Left renal cortex interstitium (tissue), 4 donors: ENCODE results near the gene ZKSCAN4. TPM values are rescaled to one million over a fixed set of nuclear protein-coding genes. Genes with fewer than 3 reads are reported as not detected.

Experiments
- DNase-seq, 4 donors: peaks; one replicate each; pipeline ENCODE4 v3.0.0-alpha.2; 2013; ENCODE audit warnings: low read depth in 4 of 4, low spot score in 2 of 4, missing footprints in 1 of 4
- polyA plus RNA-seq, 4 donors: library from polyadenylated mRNA; unstranded; fragments of 120-200 nt; gene quantifications; one replicate each; pipeline ENCODE4 v1.2.1, GENCODE V29; 2013; ENCODE audit not compliant: insufficient read length in 4 of 4

ZKSCAN4 gene
- polyA plus RNA-seq = 10 to 100 TPM; 12.1 to 12.9 (median 12.3) TPM

DNA sequence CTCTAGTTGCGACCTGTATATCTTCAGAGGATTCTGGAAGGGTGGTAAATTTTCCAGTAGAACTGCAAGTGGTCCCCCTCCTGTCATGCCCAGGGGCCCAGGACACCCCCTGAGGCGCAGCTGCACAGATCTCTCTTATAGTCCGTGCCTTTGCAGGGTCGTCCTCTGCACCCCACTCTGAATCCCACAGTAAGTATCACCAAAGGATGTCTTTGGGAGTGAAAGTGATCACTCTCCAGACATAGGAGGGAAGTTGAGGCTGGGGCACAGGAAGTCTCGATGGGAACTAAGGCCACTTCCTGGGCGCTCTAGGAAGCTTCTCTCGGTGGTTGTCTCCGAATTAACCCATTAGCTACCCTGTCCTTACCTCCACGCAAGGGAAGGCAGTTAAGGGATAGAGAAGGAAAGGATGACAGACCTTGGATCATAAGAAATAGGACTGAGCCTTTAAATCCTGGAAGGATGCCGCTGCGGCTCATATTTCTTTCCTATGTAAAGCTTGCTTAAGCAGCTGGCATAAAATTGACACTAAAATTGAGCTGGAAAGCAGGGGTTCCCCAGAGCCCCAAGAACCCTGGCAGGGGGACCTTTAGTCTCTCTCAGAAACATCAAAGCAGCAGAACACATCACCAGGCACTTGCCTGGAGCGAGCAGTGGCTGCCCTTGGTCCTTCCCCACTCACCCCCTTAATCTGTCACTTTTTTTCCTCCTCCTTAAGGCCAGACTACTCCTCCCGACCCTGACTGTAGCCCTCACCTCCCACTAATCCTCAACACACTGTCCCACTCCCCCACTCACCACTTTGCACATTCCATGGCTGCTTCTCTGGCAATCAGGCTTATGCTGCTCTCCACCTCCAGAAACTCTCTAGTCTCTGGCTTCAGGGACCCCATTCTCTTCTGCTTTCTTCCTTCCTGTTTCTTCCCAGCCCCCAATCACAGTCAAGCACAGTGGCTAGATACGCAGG, at the start of gene ZKSCAN4:
TSS of gene ZKSCAN4 (minus strand) at position 261 of the 967 bp plus-strand sequence. CDS start 289 bp downstream, outside the sequence.
- DNase-seq = peak; percentile 80 to 89 (median 81)

DNA sequence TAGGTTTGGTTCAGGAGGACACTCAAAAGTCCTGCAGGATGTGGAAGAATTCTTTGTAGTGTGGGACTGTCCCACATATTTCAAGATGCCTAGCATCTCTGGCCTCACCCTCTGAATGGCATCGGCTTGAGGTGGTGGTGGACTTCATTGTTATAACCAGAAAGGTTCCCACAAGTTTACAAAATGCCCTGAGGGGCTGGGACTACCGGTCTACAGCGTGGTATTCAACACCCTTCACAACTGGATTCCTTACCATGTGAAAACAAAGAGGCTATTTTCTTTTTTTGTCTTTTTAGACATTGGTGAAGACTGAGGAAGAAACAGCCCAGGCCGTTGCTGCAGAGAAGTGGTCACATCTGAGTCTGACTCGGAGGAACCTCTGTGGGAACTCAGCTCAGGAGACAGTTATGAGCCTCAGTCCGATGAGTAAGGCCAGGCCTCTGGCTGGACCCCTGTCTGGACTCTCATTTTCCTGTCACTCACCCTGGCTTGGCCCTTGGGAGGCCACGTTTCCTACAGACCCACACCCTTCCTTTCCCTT, 44.5 kb upstream of the ZKSCAN4 start:
- DNase-seq = no peak

DNA sequence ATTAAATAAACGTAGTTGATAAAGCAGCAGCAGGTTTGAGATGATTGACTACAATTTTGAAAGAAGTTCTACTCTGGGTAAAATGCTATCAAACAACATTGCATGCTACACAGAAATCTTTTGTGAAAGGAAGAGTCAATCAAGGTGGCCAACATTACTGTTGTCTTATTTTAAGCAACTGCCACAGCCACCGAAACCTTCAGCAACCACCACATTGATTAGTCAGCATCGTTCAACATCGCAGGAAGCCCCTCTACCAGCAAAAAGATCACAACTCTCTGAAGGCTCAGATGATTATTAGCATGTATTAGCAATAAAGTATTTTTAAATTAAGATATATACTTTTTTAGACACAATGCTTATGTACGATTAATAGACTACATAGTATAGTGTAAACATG, 43.3 kb upstream of the ZKSCAN4 start:
- no peak for DNase-seq

DNA sequence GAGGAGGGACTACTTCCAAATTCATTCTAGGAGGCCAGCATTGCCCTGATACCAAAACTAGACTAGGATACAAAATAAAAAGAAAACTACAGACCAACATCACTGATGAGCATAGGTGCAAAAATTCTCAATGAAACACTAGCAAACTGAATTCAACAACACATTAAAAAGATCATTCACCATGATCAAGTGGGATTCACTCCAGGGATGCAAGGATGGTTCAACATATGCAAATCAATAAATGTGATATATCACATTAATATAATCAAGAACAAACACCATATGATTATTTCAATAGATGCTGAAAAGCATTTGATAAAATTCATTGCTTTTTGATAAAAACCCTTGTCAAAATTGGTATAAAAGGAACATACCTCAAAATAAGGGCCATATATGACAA, 39.5 kb upstream of the ZKSCAN4 start:
- no peak for DNase-seq

DNA sequence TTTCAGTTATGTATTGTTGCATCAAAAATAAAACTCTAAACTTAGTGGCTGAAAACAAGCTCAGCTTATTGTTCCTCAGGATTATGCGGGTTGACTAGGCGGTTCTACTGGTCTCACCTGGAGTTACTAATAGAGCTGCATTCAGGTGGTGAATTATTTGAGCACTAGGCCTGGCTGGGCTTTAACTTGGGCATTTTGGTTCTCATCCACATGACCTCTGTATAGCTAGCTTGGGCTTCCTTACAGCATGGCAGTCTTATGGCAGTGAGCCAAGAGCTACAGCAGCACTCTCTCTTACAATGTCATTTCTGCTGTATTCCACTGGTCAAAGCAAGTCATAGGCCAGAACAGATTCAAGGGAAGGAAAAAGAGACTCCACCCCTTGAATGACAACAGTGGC, 30.9 kb upstream of the ZKSCAN4 start:
- DNase-seq = no peak

DNA sequence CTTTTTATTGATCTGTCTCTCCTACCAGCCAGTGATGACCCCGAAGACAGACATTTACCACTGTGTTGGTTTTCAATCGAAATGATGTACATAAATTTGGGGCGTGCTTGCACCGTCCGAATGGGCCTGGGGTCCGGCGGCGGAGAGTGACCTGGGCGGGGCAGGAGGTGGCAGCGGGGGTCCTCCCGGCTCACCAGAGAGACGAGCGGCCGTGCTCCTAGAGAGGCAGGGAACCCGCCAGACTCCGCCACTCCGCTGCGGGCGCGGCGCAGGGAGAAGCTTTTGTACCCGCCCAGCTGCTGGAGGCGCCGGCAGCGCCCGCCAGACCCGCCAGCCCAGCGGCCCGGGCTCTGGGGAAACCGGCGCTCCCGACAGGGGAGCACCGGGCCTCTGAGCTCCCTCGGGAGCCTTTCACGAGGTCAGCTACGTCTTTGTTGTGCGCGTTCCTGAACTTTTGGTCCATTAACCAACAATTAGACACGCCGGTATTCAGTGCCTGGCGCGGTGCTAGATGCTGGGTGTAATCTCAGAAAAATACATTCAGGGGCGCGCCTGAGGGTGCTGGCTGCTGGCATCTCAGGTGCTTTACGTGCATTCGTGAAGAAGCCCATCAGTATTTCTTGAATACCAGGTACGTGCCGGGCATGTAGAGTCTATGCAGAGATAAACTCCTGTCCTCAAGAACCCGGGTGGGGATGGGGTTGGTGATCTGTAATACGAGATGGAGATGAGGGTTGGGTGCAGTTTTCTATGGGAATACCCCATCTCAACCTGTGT, 29.4 kb upstream of the ZKSCAN4 start, which contains the start of gene PGBD1:
TSS of gene PGBD1 (plus strand) at position 285 of the 777 bp plus-strand sequence. CDS start 2,242 bp downstream, outside the sequence.
- DNase-seq = peak in 2 of 4 donors; percentile 39 to 41

DNA sequence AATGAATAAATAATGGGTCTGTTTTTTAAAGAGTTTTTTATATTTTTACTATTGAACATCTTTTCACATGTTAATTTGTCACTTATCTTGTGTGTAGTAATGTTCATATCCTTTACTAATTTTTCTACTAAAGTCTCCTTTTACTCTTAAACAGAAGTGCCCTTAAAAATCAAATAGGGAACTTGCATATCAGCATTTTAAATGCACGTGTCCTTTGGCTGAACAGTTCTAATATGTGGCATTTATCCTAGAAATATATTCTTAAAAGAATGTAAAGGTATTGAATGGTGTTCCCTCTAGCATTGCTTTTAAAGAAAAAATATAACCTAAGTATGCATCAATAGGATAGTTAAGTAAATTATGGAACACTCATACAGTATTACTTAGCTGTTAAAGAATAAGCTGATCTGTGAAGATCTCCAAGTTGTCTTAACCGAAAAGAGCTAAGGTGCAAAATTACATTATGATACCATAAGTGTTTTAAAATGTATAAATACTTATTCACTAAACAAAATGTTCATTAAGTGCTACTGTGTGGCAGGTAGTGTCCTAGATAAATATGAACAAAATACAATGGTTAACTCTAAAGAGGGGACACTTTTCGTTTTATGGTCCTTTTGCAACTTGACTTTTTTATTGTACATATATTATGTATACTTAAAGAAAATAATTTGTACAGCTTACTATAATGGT, 28.7 kb upstream of the ZKSCAN4 start:
- DNase-seq = no peak

DNA sequence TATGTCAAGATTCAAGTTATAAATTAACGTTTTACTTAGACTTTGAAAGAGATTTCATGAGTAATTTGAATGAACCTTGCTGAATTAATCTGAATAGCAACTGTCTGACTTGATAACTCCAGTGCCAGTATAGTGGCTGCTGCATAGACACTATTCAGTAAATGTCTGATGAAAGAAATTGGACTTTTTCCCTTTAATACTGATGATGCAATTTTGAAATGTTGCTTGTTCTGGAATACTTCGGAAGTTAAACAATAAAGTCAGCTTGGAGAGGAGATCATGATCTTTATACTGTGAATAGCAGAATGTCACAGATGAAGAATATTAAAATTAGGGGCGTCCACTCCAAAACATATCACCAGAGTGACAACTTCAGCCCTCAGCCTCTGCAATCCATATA, 25.7 kb upstream of the ZKSCAN4 start:
- no peak for DNase-seq

DNA sequence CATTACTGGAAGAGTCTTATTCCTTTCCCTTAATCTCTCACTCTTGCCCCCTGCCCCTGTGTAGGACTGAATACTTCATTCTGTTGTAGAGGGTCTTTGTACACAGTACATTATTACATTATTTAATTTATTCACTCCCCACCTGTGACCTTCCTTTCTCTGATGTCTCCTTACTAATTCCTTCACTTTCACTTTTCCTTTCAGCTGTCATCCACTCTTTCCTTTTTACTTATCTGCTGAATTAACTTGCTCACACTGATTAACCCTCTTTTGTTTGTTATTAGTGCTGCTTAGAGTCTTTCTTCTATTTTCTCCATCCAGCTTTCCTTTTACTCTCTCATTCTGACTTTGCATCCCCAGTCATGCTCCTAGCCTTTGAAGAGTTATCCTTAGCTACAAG, 22.8 kb upstream of the ZKSCAN4 start:
- no peak for DNase-seq

DNA sequence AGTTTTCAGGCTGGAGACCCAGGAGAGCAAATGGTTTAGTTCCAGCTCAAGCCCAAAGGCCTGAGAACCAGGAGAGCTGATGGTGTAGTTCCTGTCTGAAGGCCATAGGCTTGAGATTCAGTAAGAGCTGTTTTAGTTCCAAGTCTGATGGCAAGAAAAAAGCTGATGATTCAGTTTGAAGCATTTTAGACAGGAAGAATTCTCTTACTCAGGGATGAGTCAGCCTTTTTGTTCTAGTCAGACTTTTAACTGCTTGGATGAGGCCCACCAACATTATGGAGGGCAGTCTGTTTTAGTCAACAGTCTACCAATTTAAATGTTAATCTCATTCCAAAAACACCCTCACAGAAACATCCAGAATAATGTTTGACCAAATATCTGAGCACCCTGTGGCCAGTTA, 17.4 kb upstream of the ZKSCAN4 start:
- no peak for DNase-seq

DNA sequence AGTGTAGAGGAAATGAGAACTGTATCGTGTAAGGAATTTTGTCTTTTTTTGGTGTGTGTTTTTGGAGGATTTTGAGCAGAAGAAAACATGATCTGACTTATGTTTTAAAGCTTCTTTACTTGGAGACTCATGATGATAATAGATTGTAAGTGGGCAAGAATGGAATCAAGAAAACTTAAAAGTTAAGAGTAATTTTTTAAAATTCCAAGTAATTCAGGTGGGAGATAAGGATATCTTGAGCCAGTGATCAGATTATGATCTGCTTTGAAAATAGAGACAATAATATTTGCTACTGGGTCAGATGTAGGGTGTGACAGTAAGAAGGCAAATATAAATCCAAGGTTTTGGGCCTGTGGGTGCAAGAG, 15.6 kb upstream of the ZKSCAN4 start:
- no peak for DNase-seq

DNA sequence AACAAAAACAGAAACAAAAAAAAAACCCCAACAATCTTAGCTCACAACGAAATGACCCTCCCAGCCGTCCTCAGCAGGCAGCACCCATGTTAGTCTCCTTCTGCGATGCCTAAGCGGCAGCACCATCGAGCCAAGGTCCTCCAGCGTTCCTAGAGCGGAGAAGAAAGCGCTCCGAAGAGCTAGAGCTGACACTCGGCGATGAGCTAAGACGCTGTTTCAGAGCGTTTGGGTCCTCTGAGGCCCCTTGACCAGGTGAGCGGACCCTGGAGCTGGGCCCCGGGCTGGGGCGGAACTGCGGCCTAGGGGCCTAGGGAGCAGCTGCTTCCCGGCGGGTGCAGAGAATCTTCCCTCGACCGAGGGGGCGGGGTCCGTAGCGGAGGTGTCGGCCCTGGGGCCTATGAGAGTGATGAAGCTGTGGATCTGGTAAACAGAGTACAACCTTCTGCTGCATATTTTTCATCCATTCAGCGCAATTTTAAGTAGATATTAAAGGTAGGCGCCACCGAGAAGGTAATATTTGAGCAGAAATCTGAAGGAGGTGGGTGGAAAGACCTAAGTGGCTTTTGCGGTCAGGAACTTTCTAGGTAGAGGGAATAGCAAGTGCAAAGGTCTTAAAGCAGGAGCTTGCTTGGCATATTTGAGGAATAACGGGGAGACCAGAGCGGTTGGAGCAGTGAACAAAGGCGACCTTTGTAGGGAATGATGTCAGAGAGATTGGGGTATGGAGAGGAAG, 15.1 kb upstream of the ZKSCAN4 start, which contains the start of gene ZSCAN26:
TSS of gene ZSCAN26 (plus strand) at position 182 of the 733 bp plus-strand sequence. CDS start 4,777 bp downstream, outside the sequence.
- peak; percentile 88 to 94 (median 91) for DNase-seq

DNA sequence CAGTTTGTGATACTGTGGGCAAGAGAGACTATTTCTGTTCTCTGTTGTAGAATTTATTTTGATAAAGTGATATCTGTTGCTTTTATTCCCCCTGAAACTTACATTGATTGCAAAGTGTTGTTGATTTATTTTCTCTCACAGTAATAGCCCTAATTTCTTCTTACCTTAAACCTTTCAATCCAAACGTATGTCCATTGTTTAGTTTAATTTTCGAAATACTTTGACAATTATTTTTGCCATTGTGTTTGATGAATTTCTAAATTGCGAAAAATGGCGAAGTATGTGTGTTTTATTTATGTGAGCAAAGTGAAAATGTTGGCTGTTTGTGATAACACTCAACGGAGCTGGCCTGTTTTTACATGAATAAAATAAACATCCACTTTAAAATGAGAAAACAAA, 14.5 kb upstream of the ZKSCAN4 start:
- DNase-seq = no peak

DNA sequence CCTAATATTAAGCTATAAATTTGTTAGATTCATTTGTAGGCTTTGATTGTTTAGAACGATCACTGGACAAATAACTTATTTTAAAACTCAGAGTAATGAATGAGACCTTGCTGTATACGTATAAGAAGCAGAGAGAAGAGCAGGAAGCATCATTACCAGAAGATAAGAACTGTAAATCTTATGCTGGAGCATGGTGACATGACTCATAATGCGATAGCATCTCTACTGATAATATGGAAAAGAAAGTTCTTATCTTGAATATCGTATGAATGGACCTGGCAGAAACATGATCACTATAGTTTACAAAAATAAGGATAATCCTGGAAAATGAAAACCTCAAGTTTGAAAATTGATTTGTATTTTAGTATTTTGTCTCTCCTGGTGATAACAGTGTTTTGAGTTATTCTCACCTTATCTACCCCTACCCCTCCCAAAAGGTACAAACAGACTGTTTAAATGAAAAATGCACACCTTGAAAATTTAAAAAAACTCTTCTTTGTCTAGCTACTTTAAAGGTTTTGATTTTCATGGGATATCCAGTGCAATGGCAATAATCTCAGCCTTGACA, 12.8 kb upstream of the ZKSCAN4 start:
- no peak for DNase-seq

DNA sequence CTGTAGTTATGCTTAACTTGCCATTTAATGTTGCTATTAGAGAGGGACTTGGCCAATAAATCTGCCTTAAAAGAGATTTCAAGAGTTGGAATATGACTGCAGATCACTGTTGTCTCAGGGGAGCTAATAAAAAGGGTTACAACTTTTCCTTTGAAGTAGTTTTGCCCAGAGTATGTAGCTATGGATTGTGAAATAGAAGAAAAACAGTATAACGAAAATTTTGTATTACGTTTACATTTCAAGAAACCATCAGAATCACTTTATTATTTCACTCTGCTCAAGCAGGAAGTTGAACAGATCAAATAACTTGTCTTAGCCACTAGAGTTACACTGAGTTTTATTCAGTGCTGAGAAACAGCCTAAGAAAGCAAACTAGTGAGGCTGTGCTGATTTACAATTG, 11.9 kb upstream of the ZKSCAN4 start:
- no peak for DNase-seq

DNA sequence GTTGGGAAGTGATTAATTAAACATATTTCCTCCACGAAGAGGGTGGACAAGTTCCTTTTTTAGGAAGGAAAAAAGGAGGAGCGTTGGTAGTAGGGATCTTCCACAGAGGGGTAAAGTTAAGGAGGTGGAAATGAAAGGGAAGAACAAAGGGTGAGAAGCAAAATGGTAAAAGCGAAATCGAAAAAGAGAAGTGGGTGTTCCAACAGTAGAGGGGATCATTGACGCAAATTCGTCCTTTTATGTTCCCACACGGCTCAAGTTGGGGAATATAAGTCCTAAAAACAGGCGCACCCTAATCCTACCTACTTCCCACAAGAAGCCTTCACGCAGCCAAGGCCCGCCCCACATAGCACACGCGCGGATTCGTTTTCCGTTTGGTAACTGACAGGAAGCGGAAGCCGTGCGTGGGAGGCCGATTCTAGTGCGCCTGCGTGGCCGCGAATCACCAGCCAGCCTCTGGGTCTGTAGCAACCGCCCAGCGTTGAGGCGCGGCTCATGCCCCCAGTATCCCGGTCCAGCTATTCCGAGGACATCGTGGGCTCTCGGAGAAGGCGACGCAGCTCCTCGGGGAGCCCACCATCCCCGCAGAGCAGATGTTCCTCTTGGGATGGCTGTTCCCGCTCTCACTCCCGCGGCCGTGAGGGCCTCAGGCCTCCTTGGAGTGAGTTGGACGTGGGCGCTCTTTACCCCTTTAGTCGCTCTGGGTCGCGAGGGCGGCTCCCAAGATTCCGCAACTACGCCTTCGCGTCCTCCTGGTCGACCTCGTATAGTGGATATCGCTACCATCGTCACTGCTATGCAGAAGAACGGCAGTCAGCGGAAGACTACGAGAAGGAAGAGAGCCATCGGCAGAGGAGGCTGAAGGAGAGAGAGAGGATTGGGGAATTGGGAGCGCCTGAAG, 7.1 kb upstream of the ZKSCAN4 start, which contains the start of gene NKAPL:
TSS of gene NKAPL (plus strand) at position 421 of the 901 bp plus-strand sequence. CDS start at position 496, 75 bp downstream.
- DNase-seq = peak in 2 of 4 donors; percentile 23 to 40

DNA sequence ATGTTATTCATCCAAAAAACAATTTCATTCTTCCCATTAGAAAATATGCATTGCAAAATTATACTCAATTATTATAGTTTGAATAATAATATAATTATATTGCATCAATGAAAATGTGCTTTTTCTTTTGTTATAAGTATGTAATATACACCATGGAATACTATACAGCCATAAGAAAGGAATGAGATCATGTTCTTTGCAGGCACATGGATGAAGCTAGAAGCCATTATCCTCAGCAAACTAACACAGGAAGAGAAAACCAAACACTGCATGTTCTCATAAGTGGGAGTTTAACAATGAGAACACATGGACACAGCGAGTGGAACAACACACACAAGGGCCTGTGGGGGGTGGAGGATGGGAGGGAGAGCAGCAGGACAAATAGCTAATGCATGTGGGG, 5.0 kb upstream of the ZKSCAN4 start:
- no peak for DNase-seq

DNA sequence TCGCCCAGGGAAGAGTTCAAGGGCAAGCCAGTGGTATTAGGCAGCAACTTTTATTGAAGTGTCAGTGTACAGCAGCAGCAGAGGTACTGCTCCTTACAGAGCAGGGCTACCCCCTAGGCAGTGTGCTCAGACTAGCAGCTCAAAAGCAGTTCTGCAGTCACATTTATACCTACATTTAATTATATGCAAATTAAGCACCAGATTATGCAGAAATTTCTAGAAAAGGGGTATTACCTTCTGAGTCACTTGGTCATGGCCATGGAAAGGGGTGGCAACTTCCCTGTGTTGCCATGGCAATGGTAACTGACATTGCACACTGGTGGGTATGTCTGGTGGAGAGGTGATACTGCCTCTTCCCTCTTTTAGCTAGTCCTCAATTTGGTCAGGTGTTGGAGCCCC, 2.1 kb upstream of the ZKSCAN4 start:
- DNase-seq = no peak
